8988T (cell line): ENCODE measurements around the gene GSAP.
"Not testable (repeated sequence)": the region's sequence is repeated elsewhere in the genome, so short reads cannot be mapped to it uniquely, and the experiment has no call there.

ENCODE experiments used
- DNase-seq: peaks from one replicate; pipeline ENCODE4 v3.0.0; 2011

GSAP gene

DNA sequence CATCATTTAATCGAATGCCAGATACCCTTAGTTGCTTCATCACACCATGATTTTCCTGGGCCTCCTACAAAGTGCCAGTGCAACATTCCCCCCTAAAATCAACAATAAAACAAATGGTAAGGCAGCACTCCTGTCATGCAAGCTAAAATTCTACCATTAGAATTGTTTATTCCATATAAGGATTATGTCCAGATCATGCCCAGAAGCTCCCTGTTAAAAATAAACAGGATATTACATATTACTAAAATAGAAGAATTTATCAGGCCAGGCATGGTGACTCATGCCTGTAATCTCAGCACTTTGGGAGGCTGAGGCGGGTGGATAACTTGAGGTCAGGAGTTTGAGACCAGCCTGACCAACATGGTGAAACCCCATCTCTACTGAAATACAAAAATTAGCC is 140.5 kb downstream of the GSAP start:
- not testable (repeated sequence) for DNase-seq

DNA sequence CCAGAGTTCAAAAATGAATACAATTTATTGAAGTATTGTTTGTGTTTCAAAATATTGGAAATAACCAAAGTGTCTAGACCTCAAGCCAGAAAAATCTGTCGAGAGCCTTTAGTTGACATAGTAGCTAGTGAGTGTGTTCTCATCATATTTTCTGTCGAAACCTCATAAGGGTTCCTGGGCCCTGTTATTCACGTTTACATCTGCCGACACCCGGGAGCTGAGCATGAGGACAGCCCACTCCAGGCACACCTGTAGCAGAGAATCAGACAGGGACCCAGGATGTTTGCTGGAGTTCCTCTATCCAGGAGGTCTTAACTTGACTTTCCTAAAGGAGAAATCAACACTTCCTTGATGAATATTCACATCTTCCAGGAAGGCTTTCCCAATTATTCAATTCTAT is 144.4 kb downstream of the GSAP start:
- DNase-seq: no peak

DNA sequence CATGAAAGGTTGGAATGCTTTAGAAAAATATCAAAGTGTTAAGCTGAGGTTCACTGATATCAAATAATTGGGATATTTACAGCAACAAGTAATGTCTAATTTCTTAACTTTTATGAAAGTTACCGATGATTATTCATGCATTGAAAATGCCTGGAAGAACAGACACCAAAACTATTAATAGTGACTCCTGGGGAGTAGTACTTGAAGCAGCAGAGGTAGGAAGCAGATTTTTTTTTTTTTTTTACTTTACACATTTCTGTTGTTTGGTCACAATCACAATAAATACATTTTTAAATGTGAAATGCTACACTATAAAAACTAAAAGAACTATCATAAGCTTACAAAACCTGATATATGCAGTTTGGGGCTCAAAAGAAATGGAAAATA is 146.1 kb downstream of the GSAP start:
- no peak for DNase-seq

DNA sequence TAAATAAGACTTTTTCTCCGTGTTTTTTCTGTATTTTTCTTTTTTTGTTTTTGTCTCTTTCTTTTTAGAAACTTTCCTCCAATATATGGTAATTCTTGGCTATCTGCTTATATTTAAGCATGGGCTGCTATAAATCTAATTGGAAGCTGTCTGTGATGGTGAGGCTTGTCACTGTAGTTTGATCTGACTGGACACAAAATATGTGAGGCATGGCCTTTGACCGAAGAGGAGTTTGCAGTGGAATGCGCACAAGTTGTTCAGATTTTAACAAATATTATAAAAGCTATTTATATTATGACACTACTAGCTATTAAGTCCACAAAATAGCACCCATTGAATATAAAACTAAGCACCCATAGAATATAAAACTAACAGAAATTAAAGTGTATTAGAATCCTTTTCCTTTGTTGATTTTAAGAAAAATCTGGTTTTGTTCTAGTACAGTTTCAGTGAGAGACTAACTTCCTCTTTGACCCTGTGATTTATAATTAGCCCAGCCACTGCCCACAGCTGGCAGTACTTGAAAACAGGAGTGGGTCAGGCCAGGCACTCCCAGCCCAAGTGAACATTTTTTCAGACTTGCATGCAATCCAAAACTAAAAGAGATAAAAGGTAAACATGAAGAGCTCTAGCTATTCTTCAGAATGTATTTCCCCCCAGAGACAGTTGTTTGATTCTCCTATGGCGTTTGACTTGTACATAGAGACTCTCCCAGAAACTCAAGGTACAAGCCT is 146.6 kb downstream of the GSAP start:
- no peak for DNase-seq

GRCh38 chr7:77266291-77266794 is 149.8 kb downstream of the GSAP start:
- no peak for DNase-seq

DNA sequence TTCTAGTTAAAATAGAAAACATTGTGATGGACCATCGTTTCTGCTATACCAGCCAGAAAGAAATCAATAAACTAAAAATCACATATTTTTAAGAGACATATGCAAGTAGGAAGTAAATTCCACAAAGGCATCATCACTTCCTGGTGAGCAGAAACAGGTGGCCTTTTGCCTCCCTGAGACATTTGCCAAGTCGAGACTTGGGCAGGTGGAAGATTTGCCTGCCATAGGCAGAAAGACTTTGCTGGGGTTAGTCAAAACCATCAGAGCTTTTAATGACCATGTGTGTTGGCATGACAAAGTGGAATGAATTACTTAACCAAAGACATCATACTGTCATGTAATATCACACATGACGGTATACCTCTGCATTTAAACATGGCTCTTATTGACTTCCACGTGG is 150.5 kb downstream of the GSAP start:
- DNase-seq: no peak

DNA sequence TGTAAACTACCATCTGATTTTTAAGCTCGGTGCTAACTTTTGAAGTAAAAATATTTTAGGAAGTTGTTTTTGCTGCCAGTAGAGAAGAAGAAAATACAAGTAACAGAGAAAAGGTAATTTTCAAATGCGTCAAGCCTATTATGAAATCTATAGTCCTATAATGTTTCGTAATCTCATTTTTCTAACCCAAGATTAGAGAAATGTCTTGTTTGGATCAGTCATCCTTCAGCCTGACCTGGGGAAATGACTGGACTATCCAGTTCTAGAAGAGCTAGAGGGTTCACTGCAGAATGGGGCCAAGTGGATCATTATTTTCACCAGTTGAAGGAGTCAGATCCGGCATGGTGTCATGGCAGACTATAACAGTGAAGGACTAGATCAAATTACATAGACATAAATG is 153.8 kb downstream of the GSAP start:
- no peak for DNase-seq
